NCI-H1092 (cell line): Measurements from ENCODE around the gene IMPG2.

Experiments
- DNase-seq: peaks from one replicate; lab custom pipeline; 2025; lab: John Stamatoyannopoulos, UW

The IMPG2 gene

DNA sequence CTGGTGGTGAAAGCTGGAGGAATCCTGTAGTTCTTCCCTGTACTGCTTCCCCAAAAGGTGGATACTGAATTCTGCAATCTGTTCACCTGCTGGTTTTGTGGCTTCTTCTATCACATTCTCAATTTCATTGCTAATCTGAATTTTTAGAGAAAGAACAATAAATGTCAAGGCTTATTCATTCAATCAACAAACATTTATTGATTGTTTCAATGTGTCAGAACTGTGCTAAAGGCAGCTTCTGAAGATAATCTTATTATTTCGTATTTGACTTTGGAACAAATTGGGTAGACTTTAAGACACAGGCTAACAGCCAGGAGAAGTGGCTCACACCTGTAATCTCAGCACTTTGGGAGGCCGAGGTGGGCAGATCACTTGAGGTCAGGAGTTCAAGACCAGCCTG, 46.8 kb downstream of the IMPG2 start:
- DNase-seq, result no peak

DNA sequence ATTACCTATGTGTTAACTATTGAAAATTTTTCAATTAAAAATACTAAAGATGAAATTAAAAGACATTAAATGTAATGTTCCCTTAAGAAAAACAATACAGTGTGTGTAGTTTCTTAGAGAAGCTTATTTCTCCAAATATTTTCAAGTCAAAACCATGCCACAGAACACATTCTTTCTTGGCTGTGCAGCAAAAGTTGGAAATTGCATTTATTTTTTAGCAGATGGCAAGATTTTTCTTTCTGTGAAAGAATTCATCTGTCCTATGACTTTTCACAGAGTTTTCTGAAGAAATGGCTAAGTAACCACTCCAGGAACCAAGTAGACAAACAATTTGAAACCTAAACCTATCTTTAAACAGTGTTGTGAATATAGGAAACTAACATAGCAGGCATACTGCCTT, 47.2 kb downstream of the IMPG2 start:
- no peak for DNase-seq

GRCh38 chr3:101271728-101272127, 48.6 kb downstream of the IMPG2 start:
- DNase-seq, result no peak

DNA sequence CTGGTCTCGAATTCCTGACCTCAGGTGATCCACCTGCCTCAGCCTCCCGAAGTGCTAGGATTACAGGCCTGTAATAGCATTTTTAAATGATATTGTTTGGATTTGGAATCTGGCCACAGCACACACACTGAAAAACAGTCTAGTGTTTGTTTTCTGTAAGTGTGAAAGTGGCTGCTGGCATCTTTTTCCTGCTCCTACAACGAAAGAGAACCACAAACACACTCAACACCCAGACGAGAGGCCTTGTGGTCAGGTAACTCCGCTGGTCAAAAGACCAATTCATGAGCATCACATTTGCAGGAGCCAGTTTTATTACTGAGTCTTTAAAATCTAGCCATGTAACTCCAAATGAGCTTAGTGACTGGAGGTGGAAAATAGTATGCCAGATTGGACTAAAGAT, 50.2 kb downstream of the IMPG2 start:
- DNase-seq, result peak; percentile 5

- DNase-seq, result no peak
Measured at GRCh38 chr3:101268971-101269671, 51.3 kb downstream of the IMPG2 start.

DNA sequence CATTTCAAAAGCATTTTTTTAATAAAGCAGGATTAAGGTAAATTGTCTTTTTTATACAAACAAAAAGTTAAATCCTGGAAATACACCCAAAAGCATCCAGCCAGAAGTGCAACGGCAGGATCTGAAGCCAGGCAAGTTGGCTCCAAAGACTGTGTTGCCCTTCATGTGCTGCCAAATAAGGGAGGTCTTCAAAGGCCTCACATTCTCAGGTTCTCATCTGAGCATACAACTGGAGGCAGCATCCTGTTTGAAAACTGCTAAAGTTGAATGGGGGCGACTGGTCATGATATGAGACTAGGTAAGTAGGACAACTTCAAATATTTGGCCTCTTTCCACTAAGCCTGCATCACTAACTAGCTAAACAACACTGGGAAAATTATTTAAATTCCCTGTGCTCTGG, 52.2 kb downstream of the IMPG2 start:
- DNase-seq, result no peak

DNA sequence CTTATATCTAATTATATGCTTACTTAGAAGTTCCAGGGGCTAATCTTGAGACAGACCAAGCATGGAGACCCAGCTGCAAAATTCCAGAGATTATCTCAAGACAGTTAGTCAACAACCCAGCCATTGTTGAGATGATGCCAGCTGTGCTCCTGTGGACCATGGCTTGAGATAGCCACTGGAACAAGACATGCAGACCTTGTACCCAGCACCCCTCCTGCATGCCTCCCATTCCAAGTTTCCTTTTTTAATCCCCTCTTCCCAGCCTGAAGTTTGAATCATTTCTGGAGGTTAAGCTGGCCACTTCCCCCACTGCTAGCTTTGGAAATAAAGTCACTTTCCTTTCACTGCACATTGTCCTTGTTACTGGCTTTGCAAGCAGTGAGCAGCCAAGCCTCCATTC, 53.8 kb downstream of the IMPG2 start:
- no peak for DNase-seq

DNA sequence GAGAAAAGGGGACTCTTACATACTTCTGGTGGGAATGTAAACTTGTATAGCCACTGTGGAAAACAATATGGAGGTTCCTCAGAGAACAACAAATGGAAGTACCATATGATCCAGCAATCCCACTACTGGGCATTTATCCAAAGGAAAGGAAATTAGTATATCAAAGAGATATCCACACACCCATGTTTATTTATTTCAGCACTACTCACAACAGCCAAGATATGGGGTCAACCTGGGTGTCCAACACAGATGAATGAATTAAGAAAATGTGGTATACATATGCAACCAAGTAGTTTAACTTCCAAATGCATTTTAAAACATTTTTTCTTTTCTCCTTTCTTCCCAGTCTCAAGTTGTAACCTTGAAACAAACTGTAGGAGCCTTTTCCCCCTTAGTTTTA, 54.3 kb downstream of the IMPG2 start:
- no peak for DNase-seq

DNA sequence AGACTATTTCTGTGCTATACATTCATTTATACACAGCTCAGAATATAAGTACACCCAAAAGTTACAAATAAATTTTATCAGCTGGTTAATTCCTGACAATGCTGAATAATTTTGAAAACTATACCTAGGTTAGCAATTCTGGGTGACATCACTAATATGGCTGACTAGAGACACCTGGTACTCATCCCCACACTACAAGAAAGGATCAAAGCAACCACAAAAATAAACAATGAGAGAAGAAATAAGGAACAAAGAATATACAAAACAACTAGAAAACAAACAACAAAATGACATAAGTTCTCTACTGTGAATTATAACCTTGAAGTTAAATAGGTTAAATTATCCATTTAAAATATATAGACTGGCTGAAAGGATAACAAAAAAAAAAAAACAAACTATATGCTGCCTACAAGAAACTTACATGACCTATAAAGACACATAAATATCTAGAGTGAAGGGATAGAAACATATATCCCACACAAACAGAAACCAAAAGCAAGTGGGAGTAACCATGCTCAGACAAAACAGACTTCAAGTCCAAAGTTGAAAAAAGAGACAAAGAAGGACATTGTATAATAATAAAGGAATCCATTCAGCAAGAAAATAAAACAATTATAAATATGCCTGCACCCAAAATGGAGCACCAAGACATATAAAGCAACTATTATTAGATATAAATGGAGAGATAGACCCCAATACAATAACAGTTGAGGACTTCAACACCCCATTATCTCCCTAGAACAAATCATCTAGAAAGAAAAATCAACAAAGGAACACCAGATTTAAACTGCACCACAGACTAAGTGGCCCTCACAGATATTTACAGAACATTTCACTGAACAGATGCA, 57.8 kb downstream of the IMPG2 start:
- DNase-seq, result no peak

GRCh38 chr3:101261506-101261905, 58.9 kb downstream of the IMPG2 start:
- no peak for DNase-seq

- no peak for DNase-seq
Measured at GRCh38 chr3:101259485-101260341, 60.7 kb downstream of the IMPG2 start.

DNA sequence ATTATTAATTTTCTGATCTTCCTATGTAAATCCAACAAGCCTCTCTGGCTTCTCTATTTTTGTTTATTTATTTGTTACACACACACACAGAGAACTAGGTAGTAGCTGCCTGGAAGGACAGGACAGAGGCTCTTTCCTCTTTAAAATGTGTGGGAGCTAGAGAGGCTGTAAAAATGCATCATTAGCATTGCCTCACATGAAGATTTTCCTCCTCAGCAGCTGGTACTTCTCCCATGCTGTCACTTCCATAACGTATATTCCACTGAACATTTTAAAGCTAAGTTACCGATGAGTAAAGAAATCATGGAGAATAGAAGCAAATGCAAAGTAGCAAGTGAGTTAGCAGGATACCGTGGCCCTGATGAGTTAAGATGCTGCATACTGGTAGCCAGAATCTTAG, 63.9 kb downstream of the IMPG2 start:
- DNase-seq, result no peak

GRCh38 chr3:101255441-101255840, 64.9 kb downstream of the IMPG2 start:
- no peak for DNase-seq

DNA sequence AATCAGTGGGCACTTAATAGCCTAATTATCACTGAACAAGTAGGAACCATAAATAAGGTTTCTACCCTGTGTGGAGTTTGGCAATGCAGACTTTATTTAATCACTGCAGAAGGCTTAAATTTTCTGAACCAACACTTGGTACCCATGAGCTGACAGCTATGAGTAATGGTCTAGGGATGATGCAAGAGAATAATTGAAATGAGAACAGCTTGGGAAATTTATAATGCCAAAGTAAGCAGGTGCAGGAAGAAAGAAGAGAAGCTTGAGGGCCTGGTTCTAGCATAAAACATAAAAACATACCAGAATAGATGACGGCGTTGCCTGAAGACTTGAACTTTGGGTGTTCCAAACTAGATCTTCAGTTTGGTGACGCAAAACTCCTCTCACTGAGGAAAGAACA, 67.0 kb downstream of the IMPG2 start:
- no peak for DNase-seq

DNA sequence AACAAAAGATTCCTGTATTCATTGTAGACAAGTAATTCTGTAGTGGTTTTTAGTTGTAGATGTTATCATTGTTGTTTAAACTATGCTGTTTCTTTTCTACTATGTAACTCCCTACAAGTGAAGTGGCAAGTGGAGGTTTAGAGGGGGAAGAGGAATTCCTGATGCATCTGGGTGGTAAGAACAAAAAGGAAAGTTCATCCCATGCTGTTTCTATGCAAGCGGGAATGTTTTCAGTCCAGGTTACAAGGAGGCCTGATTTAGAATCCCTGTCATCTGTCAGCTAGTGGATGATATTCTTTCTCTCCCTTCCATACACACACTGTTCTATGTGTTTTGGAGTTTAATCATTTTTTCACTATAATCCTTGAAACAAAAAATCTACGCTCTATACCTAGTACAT, 67.4 kb downstream of the IMPG2 start:
- no peak for DNase-seq

DNA sequence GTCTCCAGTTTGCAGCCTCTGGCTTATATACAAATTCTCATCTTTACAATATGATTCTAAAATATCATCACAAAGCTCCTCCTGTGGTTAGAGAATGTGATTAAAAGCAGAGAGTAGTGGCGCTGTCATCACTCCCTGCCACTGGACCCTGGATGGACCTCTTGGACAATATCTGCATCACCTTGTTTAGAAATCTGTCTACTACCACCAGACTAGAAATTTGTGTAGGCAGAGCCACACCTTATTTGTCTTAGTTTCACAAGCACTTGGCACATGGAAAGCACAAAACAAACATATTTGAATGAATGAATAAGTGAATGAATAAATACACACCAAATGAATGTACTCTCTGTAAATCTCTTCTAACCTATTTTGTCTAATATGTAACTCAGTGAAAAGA, 68.1 kb downstream of the IMPG2 start:
- DNase-seq, result no peak

GRCh38 chr3:101251441-101251840, 68.9 kb downstream of the IMPG2 start:
- no peak for DNase-seq

DNA sequence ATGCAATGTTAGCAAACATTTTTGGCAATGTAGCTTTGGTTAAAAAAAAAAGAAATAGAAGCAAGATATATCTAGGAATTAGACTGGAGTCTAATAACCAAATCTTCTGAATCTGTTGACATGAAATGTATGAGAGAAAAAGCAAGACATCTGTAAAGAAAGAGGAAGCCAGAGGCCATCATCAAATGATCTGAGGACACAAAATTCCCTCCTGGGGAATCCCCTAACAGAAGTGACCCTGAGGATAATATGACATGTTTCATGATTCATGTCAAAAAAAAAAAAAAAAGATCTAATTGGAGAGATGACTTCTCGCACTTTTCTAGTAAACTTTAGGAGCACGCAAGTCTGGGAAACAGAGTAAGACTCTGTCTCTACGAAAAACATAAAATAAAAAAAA, 70.9 kb downstream of the IMPG2 start:
- DNase-seq, result no peak

DNA sequence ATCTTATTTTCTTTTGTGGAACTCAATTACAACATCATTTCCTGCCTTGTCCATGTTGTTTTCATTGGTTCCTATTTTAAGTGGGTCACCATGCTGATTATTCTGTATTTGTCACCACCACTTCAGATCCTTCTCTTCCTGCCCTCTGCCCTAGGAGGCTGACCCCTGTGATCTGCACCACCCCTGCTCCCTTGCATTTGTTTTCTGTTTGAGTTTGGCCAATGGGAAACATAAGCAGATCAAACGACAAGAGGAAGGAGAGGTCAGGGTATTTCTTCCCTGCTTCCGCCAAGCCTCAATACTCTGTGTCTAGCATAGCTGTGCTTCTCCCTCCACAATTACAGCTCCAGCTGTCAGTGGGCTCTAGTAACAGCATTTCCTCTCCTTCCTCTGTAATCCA, 71.6 kb downstream of the IMPG2 start:
- no peak for DNase-seq

DNA sequence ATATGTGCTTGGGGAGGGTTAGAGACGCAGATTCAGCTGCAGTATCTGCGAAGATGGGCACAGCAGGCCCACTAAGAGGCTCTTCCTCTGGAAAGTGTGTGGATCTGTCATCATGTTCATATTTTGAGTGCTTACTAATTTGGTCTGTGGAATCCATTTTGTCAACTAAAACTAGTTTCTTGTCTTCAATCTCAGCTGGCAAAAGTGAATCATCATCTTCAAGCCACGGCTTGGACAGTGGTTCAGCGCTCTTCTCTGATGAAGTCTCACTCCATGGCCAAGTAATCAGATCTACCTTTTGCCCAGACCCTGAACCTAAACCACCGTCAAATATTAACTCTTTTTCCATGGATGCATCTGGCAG, 76.2 kb downstream of the IMPG2 start:
- DNase-seq, result no peak

- DNase-seq, result no peak
Measured at GRCh38 chr3:101243285-101244211, 76.8 kb downstream of the IMPG2 start.
